ENCODE data around the gene ARMH3.

DNA sequence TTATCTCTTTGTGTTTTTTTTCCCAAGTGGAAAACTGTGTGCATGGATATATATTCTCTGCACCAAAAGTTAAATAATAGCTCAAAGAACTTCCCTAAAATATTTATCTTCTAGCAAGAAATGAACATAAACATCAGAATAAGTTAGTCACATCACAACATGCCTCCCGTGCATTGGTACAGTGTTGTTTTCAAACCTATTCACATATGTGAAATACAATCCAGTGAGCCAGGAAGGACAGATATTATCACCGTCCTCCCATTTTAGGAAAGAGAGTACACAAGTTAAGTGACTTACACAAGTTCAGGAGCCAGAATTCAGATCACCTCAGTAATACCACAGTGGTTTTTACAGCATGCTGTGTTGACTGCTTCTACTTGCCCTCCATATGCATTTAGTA is 22.2 kb downstream of the ARMH3 start:
- TF ChIP-seq POLR2AphosphoS5 (IDR thresholded peaks at IDR 0.05): no peak
- TF ChIP-seq, protein P1, sequence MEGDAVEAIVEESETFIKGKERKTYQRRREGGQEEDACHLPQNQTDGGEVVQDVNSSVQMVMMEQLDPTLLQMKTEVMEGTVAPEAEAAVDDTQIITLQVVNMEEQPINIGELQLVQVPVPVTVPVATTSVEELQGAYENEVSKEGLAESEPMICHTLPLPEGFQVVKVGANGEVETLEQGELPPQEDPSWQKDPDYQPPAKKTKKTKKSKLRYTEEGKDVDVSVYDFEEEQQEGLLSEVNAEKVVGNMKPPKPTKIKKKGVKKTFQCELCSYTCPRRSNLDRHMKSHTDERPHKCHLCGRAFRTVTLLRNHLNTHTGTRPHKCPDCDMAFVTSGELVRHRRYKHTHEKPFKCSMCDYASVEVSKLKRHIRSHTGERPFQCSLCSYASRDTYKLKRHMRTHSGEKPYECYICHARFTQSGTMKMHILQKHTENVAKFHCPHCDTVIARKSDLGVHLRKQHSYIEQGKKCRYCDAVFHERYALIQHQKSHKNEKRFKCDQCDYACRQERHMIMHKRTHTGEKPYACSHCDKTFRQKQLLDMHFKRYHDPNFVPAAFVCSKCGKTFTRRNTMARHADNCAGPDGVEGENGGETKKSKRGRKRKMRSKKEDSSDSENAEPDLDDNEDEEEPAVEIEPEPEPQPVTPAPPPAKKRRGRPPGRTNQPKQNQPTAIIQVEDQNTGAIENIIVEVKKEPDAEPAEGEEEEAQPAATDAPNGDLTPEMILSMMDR (IDR thresholded peaks at IDR 0.05 in 8 of 11, conservative IDR thresholded peaks at IDR 0.05 in 3 of 11): no peak
